Measurements from ENCODE around the gene C1R.

The C1R gene

GRCh38 chr12:7092229-7092985 is at the start of gene C1R:
TSS of gene C1R (minus strand) at chr12:7092445. CDS start at chr12:7092388, 57 bp downstream.
- peak; percentile 63 for DNase-seq

GRCh38 chr12:7141351-7142005 is 49.2 kb upstream of the C1R start:
- no peak for DNase-seq

- no peak for DNase-seq
Observed at GRCh38 chr12:7139200-7139599, 47.0 kb upstream of the C1R start.

GRCh38 chr12:7137908-7138307 is 45.7 kb upstream of the C1R start:
- DNase-seq: no peak

GRCh38 chr12:7136676-7137075 is 44.4 kb upstream of the C1R start:
- no peak for DNase-seq

GRCh38 chr12:7136071-7136470 is 43.8 kb upstream of the C1R start:
- no peak for DNase-seq

- no peak for DNase-seq
Observed at GRCh38 chr12:7134396-7135166, 42.3 kb upstream of the C1R start.

- DNase-seq: peak; percentile 62
Observed at GRCh38 chr12:7131502-7131866, 39.2 kb upstream of the C1R start.

GRCh38 chr12:7130701-7131501 is 38.7 kb upstream of the C1R start:
- DNase-seq: peak; percentile 88

GRCh38 chr12:7129872-7130691 is 37.8 kb upstream of the C1R start, which contains the start of gene CLSTN3:
TSS of gene CLSTN3 (plus strand) at chr12:7130371. CDS start at chr12:7130649, 278 bp downstream.
- peak; percentile 97 for DNase-seq

- DNase-seq: no peak
Observed at GRCh38 chr12:7129287-7129871, 37.1 kb upstream of the C1R start.

- no peak for DNase-seq
Observed at GRCh38 chr12:7128681-7129286, 36.5 kb upstream of the C1R start, which contains the start of gene RBP5. TSS of gene RBP5 (minus strand) at chr12:7128889. CDS start at chr12:7128775, 114 bp downstream.

- no peak for DNase-seq
Observed at GRCh38 chr12:7127916-7128626, 35.8 kb upstream of the C1R start.

- no peak for DNase-seq
Observed at GRCh38 chr12:7125632-7126227, 33.5 kb upstream of the C1R start.

GRCh38 chr12:7123806-7124522 is 31.7 kb upstream of the C1R start:
- DNase-seq: no peak

GRCh38 chr12:7122811-7123769 is 30.8 kb upstream of the C1R start:
- DNase-seq: no peak

GRCh38 chr12:7121324-7121723 is 29.1 kb upstream of the C1R start:
- DNase-seq: no peak

- no peak for DNase-seq
Observed at GRCh38 chr12:7120166-7120565, 27.9 kb upstream of the C1R start.

Data from NCI-H146 (cell line).